Measurements from ENCODE around the gene MYO1A. TPM values are rescaled to one million over a fixed set of nuclear protein-coding genes. Genes with fewer than 3 reads are reported as not detected.

Gene MYO1A
- total and polyA plus RNA-seq, 2 of the 13 experiments (the other 11 are each of a cell fraction or from before 2014, with no cell fraction given) = 5.3 to 6.0 TPM

GRCh38 chr12:57092529-57092862, 42.6 kb upstream of the MYO1A start:
- H3K27me3 ChIP-seq (ENCODE audit: control insufficient read depth in 1 of 2, insufficient read depth in 2 of 2, low read length in 2 of 2) = no peaks in the 10 kb centered on the region; a peak in 1 of 5 replicates
- DNase-seq (ENCODE audit: low spot score) (no peak), ATAC-seq (no peak), FAIRE-seq (no peak)
- H3K79me2 ChIP-seq (ENCODE audit: insufficient read depth, low read length) = peaks cover 15% of the 10 kb centered on the region
- ChIA-PET POLR2A (interaction anchor here (0.8 to 13.5 kb wide), 6 partner anchors 9 to 137 kb away, joined by 3 to 309 read pairs (median 8); partner anchors contain the start of genes NEMP1, SHMT2 and STAT6), CTCF (ENCODE audit: low intra/inter-chr PET ratio, low total read pairs) (interaction anchor here (1.2 to 1.4 kb wide), 2 partner anchors 20 to 23 kb away, joined by 5 to 11 read pairs; no protein-coding TSS in a partner anchor)
- intact Hi-C loops (cut with micrococcal nuclease; ENCODE audit: unreplicated experiment) = loop anchor here (2.0 kb wide), 1 partner anchor 14 kb away; the partner anchor contains the start of gene NEMP1
- peaks cover 37% of the 10 kb centered on the region for H3K4me1 ChIP-seq (ENCODE audit: insufficient read depth, low read length)
- no peak overlapping the region for H3K4me3 ChIP-seq (replicated peaks in 1 of 3; ENCODE audit: insufficient read depth in 1 of 3, low read depth in 2 of 3, low read length in 3 of 3)
- 0 out of 2 replicates have a peak, but pooled peaks cover 6% of the 10 kb centered on the region for H4K20me1 ChIP-seq (ENCODE audit: insufficient read depth, low read length)
- in situ Hi-C loops (cut with HindIII; ENCODE audit: extremely low pct_ligation_motif_present, low pct_unique_long_range_greater_than_20kb) = no loop called here
- H3K36me3 ChIP-seq (replicated peaks in 1 of 2; ENCODE audit: control insufficient read depth in 1 of 2, insufficient read depth in 2 of 2, low read length in 2 of 2) = peaks cover 11 to 37% of the 10 kb centered on the region in 2 experiments; a peak in 4 of 5 replicates
- no peak for TF ChIP-seq MNT (IDR thresholded peaks at IDR 0.05)
- no peak for TF ChIP-seq THAP11 (CRISPR knock-in tag; IDR thresholded peaks at IDR 0.05)
- no peak for TF ChIP-seq ZNF121 (CRISPR knock-in tag; IDR thresholded peaks at IDR 0.05)
- no peak for TF ChIP-seq KDM3A (CRISPR knock-in tag; IDR thresholded peaks at IDR 0.05; ENCODE audit: low read depth)
- TF ChIP-seq HNF1B (CRISPR knock-in tag; IDR thresholded peaks at IDR 0.05) = no peak
- TF ChIP-seq ZNF713 (CRISPR knock-in tag; IDR thresholded peaks at IDR 0.05) = no peak
- no peak for TF ChIP-seq MAFF (IDR thresholded peaks at IDR 0.05; ENCODE audit: low read depth, low read length)
- TF ChIP-seq EP300 (IDR thresholded peaks at IDR 0.05; ENCODE audit: low read depth in 2 of 2, low read length in 2 of 2) = no peak
- no peak for TF ChIP-seq EP300 (CRISPR knock-in tag; IDR thresholded peaks at IDR 0.05; ENCODE audit: borderline replicate concordance)
- TF ChIP-seq ZSCAN5A (CRISPR knock-in tag; IDR thresholded peaks at IDR 0.05; ENCODE audit: borderline replicate concordance) = no peak
- no peak for TF ChIP-seq MAX (IDR thresholded peaks at IDR 0.05)
- TF ChIP-seq ZNF564 (CRISPR knock-in tag; IDR thresholded peaks at IDR 0.05) = no peak
- TF ChIP-seq ZNF282 (IDR thresholded peaks at IDR 0.05; ENCODE audit: partially characterized antibody) = no peak
- TF ChIP-seq ZKSCAN1 (IDR thresholded peaks at IDR 0.05; ENCODE audit: low read length) = no peak
- TF ChIP-seq KLF11 (CRISPR knock-in tag; IDR thresholded peaks at IDR 0.05) = no peak
- no peak for TF ChIP-seq ZNF580 (CRISPR knock-in tag; IDR thresholded peaks at IDR 0.05; ENCODE audit: borderline replicate concordance, low read depth)
- no peak for TF ChIP-seq TEAD2 (CRISPR knock-in tag; IDR thresholded peaks at IDR 0.05)
- H3K9ac ChIP-seq (ENCODE audit: insufficient read depth, low read depth, low read length) = no peak overlapping the region
- H3K27ac ChIP-seq (ENCODE audit: extremely low read length, insufficient read depth, low read length) = no peak overlapping the region
- H3K9me3 ChIP-seq (ENCODE audit: low read length) = no peaks in the 10 kb centered on the region
- H2AFZ ChIP-seq (ENCODE audit: low read length) = no peak overlapping the region
- WGBS (ENCODE audit: low lambda C conversion rate) = 94% methylated on average over 5 of the region's 5 CpGs
- no peak overlapping the region for H3K4me2 ChIP-seq (ENCODE audit: low read depth, low read length)
- BruUV-seq (replicated peaks) = no TSS peak

Measured in HepG2 (cell line).